K562 (cell line): ENCODE results near the gene MFSD6. TPM values are rescaled to one million over a fixed set of nuclear protein-coding genes. Genes with fewer than 3 reads are reported as not detected.

Experiments
- HNRNPL ChIP-seq: fragments of 200-400 bp; formaldehyde crosslinking; IDR thresholded peaks from 2 replicates; pipeline ENCODE4 v1.6.1; 2017; ENCODE audit warnings: low read depth, mild to moderate bottlenecking, low read length
- MEIS2 ChIP-seq: fragments of 450-650 bp; IDR thresholded peaks from 2 replicates; pipeline ENCODE4 v1.6.1; 2014; ENCODE audit warnings: mild to moderate bottlenecking; ENCODE audit not compliant: partially characterized antibody
- PHF8 ChIP-seq: fragments of 200-600 bp; sonication (generic); IDR thresholded peaks from 2 replicates; pipeline ENCODE4 v1.6.1; 2012; ENCODE audit warnings: mixed run types, mild to moderate bottlenecking, inconsistent platforms, low read length, moderate library complexity, borderline replicate concordance
- ZBTB7A ChIP-seq: IDR thresholded peaks from 2 replicates; pipeline ENCODE4 v1.6.1; 2011; ENCODE audit warnings: low read depth, mild to moderate bottlenecking, low read length, moderate library complexity, borderline replicate concordance; ENCODE audit not compliant: control insufficient read depth
- ZNF766 ChIP-seq: fragments of 200-800 bp; sonication (Bioruptor generic); conservative IDR thresholded peaks from 2 replicates; pipeline ENCODE4 v1.6.1; 2016; ENCODE audit warnings: missing genetic modification characterization, missing compliant biosample characterization
- polyA plus RNA-seq, 8 experiments: library from polyadenylated mRNA; depleted of rRNA in 4 of 8; stranded (reverse) in 5 of 8; unstranded in 3 of 8; fragments of >200 nt; fragmentation: Nextera tagmentation in 2 of 8; fragmentation: Illumina TruSeq in 1 of 8; extraction: Ambion mirVana in 2 of 8; extraction: Trizol in 1 of 8; gene quantifications; 2 replicates each; pipeline versions ENCODE4 v1.2.1 to v1.2.3, GENCODE V29; 2011 to 2014; ENCODE audit warnings: inconsistent platforms in 1 of 8, missing spikeins in 1 of 8
- total RNA-seq, 7 experiments: library from RNA; depleted of rRNA in 6 of 7; stranded (reverse); fragments of >200 nt in 6 of 7; fragmentation: Illumina TruSeq in 2 of 7; extraction: Trizol in 2 of 7; gene quantifications; 2 replicates each; pipeline versions ENCODE4 v1.2.1 to v1.2.3, GENCODE V29; 2011 to 2021; ENCODE audit warnings: low replicate concordance in 1 of 7
- TF ChIP-seq, protein P1 (sequence below): fragments of 450-650 bp; IDR thresholded peaks from 2 replicates; pipeline ENCODE4 v1.6.1; 2018; ENCODE audit warnings: mild to moderate bottlenecking, low read depth; ENCODE audit not compliant: partially characterized antibody
- TF ChIP-seq, protein P2 (sequence below): fragments of 250-450 bp; sonication (Bioruptor Pico); IDR thresholded peaks from 2 replicates; pipeline ENCODE4 v1.5.0; 2021
- TF ChIP-seq, protein P3 (sequence below): sonication (generic); formaldehyde crosslinking; IDR thresholded peaks from 2 replicates; pipeline ENCODE4 v1.8.0; 2022; ENCODE audit warnings: mild to moderate bottlenecking, missing genetic modification reagents
- TF ChIP-seq, protein P4 (sequence below), 2 experiments: IDR thresholded peaks; 2 replicates each; pipeline ENCODE4 v1.6.1; 2011; ENCODE audit warnings: borderline replicate concordance in 1 of 2, control low read depth in 1 of 2, low read depth in 1 of 2, low read length in 1 of 2, mild to moderate bottlenecking in 1 of 2, mixed read lengths in 1 of 2, moderate library complexity in 1 of 2; ENCODE audit not compliant: insufficient read depth in 1 of 2, insufficient read length in 1 of 2, poor library complexity in 1 of 2, severe bottlenecking in 1 of 2; ENCODE audit errors: extremely low read depth in 1 of 2
- TF ChIP-seq, protein P5 (sequence below): fragments of 150-350 bp; IDR thresholded peaks from 2 replicates; pipeline ENCODE4 v1.6.1; 2014; ENCODE audit warnings: low read depth, mild to moderate bottlenecking, low read length, borderline replicate concordance
- TF ChIP-seq, protein P6 (sequence below): sonication (generic); formaldehyde crosslinking; IDR thresholded peaks from 2 replicates; pipeline ENCODE4 v1.8.0; 2023; ENCODE audit warnings: mild to moderate bottlenecking, missing genetic modification reagents

The MFSD6 gene
- total and polyA plus RNA-seq, 9 of the 15 experiments (the other 6 are each of a cell fraction or from before 2014, with no cell fraction given), result 1.1 to 7.9 (median 4.4) TPM

DNA sequence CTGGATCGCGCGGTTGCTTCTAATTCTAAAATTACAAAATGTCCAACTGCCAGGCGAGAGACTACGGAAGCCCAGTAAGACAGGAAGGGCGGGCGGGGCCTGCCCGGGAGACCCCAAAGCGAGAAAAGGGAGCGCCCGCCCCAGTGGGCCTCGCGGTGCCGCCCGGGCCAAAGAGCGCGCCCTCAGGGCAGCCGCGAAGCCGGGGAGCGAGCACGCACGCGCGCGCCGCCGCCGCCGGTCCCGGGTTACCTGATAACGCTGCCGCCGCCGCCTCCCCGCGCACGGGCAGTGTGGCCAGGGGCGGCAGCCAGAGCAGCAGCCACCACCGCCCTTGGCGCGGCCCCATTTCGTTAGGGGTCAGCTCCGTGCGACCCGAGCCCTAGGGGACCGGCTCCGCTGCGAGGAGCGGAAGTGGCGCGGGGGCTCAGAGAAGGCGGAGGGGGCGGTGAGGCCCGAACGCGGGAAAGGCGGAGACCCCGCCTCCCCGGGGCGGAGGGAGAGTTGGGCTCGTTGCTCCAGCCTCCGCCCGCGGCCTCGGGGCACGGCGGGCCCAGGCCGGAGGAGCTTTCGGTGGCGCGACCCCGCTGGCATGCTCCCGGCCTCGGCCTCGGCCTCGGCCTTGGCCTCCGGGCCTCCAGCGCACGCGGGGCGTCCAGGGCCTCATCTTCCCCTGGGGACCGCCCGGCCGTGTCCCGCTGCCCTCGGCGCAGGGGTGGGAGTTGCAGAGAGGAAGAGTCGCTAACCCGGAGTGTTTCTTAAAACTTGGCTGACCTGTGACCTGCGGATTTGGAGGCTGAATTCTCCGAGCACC lies 126.4 kb downstream of the MFSD6 start, which contains the start of gene NEMP2 (continued):
- TF ChIP-seq, protein P1, sequence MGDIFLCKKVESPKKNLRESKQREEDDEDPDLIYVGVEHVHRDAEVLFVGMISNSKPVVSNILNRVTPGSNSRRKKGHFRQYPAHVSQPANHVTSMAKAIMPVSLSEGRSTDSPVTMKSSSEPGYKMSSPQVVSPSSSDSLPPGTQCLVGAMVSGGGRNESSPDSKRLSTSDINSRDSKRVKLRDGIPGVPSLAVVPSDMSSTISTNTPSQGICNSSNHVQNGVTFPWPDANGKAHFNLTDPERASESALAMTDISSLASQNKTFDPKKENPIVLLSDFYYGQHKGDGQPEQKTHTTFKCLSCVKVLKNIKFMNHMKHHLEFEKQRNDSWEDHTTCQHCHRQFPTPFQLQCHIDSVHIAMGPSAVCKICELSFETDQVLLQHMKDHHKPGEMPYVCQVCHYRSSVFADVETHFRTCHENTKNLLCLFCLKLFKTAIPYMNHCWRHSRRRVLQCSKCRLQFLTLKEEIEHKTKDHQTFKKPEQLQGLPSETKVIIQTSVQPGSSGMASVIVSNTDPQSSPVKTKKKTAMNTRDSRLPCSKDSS, result no peak
- TF ChIP-seq PHF8, result peak; percentile 77; the same call in 1 of the 2 replicates
- TF ChIP-seq HNRNPL, result peak; percentile 85
- TF ChIP-seq, protein P2, sequence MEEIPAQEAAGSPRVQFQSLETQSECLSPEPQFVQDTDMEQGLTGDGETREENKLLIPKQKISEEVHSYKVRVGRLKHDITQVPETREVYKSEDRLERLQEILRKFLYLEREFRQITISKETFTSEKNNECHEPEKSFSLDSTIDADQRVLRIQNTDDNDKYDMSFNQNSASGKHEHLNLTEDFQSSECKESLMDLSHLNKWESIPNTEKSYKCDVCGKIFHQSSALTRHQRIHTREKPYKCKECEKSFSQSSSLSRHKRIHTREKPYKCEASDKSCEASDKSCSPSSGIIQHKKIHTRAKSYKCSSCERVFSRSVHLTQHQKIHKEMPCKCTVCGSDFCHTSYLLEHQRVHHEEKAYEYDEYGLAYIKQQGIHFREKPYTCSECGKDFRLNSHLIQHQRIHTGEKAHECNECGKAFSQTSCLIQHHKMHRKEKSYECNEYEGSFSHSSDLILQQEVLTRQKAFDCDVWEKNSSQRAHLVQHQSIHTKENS (CRISPR knock-in tag), result no peak
- no peak; the same call in 1 of the 2 replicates for TF ChIP-seq ZNF766 (CRISPR knock-in tag)
- TF ChIP-seq, protein P3, sequence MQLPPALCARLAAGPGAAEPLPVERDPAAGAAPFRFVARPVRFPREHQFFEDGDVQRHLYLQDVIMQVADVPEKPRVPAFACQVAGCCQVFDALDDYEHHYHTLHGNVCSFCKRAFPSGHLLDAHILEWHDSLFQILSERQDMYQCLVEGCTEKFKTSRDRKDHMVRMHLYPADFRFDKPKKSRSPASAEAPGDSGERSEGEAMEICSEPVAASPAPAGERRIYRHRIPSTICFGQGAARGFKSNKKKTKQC, result peak; percentile 48; the same call in 1 of the 2 replicates
- TF ChIP-seq ZBTB7A, result peak; percentile 98
- TF ChIP-seq, protein P4, sequence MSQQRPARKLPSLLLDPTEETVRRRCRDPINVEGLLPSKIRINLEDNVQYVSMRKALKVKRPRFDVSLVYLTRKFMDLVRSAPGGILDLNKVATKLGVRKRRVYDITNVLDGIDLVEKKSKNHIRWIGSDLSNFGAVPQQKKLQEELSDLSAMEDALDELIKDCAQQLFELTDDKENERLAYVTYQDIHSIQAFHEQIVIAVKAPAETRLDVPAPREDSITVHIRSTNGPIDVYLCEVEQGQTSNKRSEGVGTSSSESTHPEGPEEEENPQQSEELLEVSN (IDR thresholded peaks at IDR 0.05; ENCODE audit: borderline replicate concordance in 1 of 2, extremely low read depth in 1 of 2, insufficient read depth in 1 of 2, insufficient read length in 1 of 2, low read depth in 1 of 2, low read length in 1 of 2, poor library complexity in 1 of 2, severe bottlenecking in 1 of 2), result peak; percentile 89 to 93
- no peak for TF ChIP-seq MEIS2
- TF ChIP-seq, protein P5, sequence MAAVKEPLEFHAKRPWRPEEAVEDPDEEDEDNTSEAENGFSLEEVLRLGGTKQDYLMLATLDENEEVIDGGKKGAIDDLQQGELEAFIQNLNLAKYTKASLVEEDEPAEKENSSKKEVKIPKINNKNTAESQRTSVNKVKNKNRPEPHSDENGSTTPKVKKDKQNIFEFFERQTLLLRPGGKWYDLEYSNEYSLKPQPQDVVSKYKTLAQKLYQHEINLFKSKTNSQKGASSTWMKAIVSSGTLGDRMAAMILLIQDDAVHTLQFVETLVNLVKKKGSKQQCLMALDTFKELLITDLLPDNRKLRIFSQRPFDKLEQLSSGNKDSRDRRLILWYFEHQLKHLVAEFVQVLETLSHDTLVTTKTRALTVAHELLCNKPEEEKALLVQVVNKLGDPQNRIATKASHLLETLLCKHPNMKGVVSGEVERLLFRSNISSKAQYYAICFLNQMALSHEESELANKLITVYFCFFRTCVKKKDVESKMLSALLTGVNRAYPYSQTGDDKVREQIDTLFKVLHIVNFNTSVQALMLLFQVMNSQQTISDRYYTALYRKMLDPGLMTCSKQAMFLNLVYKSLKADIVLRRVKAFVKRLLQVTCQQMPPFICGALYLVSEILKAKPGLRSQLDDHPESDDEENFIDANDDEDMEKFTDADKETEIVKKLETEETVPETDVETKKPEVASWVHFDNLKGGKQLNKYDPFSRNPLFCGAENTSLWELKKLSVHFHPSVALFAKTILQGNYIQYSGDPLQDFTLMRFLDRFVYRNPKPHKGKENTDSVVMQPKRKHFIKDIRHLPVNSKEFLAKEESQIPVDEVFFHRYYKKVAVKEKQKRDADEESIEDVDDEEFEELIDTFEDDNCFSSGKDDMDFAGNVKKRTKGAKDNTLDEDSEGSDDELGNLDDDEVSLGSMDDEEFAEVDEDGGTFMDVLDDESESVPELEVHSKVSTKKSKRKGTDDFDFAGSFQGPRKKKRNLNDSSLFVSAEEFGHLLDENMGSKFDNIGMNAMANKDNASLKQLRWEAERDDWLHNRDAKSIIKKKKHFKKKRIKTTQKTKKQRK, result no peak
- TF ChIP-seq, protein P6, sequence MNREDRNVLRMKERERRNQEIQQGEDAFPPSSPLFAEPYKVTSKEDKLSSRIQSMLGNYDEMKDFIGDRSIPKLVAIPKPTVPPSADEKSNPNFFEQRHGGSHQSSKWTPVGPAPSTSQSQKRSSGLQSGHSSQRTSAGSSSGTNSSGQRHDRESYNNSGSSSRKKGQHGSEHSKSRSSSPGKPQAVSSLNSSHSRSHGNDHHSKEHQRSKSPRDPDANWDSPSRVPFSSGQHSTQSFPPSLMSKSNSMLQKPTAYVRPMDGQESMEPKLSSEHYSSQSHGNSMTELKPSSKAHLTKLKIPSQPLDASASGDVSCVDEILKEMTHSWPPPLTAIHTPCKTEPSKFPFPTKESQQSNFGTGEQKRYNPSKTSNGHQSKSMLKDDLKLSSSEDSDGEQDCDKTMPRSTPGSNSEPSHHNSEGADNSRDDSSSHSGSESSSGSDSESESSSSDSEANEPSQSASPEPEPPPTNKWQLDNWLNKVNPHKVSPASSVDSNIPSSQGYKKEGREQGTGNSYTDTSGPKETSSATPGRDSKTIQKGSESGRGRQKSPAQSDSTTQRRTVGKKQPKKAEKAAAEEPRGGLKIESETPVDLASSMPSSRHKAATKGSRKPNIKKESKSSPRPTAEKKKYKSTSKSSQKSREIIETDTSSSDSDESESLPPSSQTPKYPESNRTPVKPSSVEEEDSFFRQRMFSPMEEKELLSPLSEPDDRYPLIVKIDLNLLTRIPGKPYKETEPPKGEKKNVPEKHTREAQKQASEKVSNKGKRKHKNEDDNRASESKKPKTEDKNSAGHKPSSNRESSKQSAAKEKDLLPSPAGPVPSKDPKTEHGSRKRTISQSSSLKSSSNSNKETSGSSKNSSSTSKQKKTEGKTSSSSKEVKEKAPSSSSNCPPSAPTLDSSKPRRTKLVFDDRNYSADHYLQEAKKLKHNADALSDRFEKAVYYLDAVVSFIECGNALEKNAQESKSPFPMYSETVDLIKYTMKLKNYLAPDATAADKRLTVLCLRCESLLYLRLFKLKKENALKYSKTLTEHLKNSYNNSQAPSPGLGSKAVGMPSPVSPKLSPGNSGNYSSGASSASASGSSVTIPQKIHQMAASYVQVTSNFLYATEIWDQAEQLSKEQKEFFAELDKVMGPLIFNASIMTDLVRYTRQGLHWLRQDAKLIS, result peak; percentile 89
